HG03045 (cell line): ENCODE measurements around the gene PAIP2.
"Not testable (repeated sequence)": the region's sequence is repeated elsewhere in the genome, so short reads cannot be mapped to it uniquely, and the experiment has no call there.

ENCODE experiments used
- ATAC-seq: cut with Tn5 transposase; IDR thresholded peaks from one replicate; pipeline ENCODE4 v1.9.1; 2021; ENCODE audit warnings: mild to moderate bottlenecking, moderate library complexity; ENCODE audit not compliant: unreplicated experiment

The PAIP2 gene

DNA sequence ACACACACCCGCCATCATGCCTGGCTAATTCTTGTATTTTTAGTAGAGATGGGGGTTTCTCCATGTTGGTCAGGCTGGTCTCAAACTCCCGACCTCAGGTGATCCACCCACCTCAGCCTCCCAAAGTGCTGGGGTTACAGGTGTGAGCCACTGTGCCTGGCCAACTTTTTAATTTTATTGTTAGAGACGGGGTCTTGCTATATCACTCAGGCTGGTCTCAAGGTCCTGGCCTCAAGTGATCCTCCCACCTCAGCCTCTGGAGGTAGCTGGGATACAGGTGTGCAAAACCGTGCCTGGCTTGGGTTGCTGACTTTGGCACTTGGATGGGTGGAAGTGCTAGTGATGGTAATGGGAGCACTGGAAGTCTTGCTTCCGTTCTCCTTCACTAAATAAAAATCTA lies 67.5 kb downstream of the PAIP2 start:
- not testable (repeated sequence) for ATAC-seq

DNA sequence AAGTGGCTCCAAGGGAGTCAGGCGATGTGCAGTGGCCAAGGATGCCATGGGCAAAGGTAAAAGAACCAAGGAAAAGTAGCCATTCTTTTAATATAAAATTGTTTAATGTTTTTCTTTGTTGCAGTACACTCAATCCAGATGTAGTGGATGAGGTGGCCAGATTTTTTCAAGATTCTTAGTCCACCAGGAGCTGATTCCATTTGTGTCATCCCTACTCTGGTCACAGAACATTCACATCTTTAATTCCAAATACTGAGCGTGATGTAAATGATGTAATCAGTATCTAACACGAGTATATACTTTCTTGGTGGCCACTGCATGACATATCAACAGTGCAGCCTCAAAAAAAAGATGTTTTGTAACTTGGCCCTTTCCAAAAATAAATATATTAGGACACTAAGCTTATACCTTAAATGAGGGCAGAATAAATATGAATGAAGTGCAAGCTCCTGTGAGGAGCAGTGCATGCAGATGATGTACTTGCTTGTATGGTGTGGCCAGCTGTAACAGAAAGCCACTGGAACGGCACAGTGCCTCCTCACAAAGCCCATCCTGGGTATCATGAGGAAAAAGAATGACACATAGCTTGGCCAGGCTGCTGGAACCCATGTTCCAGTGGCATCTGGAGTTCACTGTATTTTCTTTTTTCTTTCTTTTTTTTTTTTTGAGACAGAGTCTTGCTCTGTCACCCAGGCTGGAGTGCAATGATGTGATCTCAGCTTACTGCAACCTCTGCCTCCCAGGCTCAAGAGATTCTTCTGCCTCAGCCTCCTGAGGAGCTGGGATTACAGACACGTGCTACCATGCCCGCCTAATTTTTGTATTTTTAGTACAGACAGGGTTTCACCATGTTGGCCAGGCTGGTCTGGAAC lies 68.7 kb downstream of the PAIP2 start:
- no peak for ATAC-seq

DNA sequence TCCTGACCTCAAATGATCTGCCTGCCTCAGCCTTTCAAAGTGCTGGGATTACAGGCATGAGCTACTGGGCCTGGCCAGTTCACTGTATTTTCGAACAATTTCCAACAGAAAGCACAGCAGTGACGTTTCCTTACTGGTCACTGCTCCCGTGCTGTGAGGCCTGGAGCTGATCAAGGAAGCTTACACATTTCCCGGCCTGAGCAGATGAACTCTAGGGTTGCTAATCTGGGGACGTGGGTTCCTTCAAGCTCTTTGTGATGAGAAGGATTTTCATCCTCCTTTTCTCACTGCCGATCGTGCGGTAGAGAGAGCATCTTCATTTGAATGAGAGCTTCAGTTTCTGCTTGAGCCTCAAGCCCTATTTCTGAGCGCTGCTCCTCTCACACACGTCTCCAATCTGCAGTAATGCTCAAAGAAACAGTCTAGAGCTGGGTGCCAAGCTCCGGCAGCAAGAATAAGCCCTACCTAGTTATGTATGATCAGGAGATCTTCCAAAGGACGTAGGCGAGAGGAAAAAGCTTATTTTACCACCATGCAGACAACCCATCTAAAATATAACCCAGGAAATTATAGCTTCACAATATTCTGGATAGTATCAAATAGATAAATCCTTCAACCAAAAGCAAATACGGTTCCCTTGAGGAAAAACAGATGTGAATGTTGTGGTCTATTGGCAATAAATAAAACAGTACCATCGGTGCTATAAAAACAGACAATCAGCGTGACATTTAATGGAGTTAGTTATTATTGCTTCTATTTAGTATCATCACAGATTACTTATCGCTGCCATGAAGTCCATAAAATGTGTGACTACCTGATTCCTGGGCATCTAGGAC lies 69.6 kb downstream of the PAIP2 start:
- no peak for ATAC-seq

DNA sequence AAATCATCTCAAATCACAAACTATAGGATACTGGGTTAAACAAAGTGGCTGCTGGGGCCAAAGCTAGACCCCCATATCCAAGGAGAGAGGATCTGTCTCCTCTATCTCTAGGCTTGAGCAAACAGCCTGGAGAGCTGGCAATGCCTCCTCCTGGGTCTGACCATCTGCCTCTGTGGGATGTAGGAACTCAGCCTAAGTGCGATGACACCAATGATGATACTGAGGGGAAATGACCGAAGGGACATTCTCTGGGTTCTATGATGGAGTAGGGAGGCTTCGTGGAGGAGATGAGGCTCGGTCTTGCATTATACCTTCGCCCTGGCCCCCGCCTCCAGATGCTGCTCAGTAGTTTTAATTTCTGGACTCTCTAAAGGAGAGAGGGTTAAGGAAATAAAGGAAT lies 71.5 kb downstream of the PAIP2 start:
- ATAC-seq, result no peak

DNA sequence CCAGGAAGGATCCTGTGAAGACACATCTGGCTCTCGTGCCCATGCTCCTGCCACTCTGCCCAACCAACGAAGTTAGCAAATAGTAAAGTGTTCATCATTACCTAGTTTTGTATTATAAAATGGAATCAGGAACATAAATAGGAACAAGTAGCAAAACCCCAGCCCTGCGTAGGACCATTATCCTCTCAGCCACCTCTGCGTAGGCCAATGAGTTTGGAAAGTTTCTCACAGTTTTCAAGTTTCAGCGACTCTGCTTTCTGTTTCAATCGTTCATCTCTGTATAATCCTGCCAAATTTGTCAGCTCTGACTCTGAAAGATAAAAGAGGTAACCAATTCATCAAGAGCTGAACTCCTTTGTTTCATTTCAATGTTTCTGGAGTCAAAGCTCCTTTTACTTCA lies 72.3 kb downstream of the PAIP2 start:
- no peak for ATAC-seq

DNA sequence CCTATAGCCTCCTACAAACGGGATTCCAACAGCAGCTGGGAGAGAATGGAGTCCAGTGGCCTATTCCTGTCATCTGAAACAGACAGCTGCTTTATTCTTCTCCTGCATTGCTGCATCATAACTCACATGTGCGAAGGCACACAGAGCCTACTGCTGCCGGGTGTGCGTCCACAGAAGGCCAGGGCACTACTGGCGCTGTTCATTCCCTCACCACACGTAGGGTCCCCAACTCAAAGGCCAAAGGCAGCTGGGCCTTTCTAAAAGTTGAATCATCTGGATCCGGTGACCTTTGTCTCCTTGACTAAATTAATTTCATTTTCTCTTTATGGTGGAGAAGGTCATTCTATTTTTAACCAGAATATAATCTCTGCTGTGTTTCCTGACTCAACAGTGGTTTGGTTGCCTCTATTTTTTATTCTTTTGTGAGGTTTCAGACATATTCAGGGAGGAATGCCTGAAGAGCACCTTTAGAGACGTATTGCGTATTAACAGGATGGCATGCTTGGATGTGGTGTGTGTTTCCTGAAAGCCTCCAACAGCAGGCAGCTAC lies 73.0 kb downstream of the PAIP2 start:
- ATAC-seq, result no peak

DNA sequence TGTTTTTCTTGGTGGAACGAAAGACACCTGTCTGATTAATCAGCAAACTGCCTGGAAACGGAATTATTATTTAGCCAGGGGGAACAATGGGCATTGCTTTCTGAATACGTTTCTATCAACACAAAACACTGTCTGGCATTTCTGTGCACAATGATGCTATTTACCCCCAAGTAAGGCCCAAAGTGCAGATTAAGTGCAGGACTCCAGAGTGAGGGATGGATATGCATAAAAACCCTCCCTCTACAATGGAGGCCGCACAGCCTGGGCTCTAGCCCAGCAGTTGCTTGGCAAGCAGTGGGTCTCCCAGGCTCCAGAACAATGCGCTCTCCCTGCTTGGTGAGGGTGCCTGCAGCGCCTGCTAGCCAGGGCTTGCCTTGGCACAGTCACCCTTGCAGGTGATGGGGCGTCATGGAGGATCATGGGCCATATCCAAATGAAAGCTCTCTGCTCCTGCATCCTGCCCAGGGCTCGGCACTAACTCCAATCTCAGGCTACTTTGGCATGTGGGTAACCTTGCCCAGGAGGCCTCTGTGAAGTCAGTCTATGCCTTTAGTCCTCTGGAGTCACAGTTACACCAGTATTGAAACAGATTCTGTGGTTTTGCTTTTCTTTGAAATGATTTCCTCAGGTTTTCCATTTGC lies 73.7 kb downstream of the PAIP2 start:
- ATAC-seq, result no peak

DNA sequence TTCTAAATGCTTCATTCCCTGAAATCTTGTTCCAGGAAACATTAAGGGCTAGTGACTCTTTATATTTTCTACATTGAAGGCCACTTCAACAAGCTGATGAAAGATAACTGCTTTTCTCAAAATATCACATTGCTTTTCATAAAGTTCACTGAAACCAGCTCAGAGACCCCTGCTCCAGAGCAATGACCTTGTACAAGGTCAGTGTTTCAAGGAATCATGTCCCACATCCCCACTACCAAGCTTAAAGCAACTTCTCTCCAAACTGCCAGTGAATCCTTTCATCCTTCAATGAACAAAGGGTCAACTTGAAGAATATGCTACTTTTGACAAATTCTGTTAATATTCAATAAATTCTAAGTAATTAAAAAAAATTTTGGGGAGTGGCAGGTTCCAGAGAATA lies 74.2 kb downstream of the PAIP2 start:
- no peak for ATAC-seq

DNA sequence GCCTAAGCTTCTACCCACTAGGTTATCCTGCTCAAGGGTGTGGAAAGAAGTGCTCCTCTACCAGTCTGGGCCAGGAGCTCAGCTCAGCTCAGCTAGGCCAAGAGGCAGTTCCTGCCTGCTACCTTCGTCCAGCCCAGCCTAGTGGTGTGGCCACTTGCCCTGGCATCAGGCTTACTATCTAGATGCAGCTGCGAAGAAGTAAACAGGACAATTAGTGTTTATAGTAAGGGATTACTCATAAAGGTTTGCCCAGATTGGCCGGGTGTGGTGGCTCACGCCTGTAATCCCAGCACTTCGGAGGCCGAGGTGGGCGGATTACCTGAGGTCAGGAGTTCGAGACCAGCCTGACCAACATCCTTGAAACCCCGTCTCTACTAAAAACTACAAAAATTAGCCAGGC lies 75.0 kb downstream of the PAIP2 start:
- no peak for ATAC-seq

DNA sequence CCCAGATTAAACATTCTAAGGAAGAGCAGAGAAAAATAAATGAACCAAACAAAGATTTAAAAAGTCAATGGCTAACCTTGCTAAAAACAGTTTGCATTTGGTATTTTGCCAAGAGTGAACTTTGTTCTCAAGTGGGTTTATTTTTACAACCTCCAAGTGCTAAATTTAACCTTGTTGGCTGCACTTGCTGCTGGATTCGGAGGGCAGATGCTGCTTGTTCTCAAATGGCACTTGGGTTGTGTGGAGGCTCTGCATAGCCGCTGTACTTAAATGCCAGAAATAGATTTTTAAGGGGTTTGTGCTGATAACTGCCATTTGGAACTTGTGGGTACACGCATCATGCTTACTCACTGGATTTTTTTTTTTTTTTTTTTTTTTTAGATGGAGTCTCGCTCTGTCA lies 75.6 kb downstream of the PAIP2 start:
- no peak for ATAC-seq

DNA sequence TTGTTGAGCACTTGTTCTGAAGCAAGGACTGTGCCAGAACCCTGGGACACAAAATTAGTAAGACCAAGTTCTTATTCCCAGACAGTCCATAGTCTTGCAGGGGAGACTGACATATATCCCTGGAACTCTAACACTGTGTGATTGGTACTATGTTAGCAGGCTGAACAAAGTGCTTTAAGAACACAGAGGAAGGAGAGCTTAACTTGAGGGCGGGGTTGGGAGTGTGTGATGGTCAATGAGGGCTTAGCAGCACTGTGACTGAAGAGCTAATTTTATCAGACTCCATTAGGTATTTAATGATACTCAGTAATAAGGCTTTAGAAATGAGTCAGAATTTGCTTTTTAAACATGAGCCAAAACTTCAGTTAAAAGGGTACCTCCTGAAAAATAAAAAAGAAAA lies 77.1 kb downstream of the PAIP2 start:
- ATAC-seq, result no peak
